ENCODE data around the gene XKR7. TPM values are rescaled to one million over a fixed set of nuclear protein-coding genes. Genes with fewer than 3 reads are reported as not detected.

Gene XKR7
- total RNA-seq, 2 experiments from 2014 or later: 0.02 TPM; not detected in 1

GRCh38 chr20:31937820-31938219 lies 30.1 kb upstream of the XKR7 start:
- POLR2A ChIA-PET: no interaction called here
- CTCF ChIA-PET: interaction anchor here (0.7 to 0.8 kb wide), 2 partner anchors 9 to 115 kb away, joined by 3 to 4 read pairs; no protein-coding TSS in a partner anchor

- ChIA-PET POLR2A (no interaction called here), CTCF (no interaction called here)
Measured at GRCh38 chr20:31939661-31940060, 28.3 kb upstream of the XKR7 start.

- CTCF ChIA-PET: no interaction called here
- POLR2A ChIA-PET: no interaction called here
Measured at GRCh38 chr20:31943052-31943471, 24.9 kb upstream of the XKR7 start.

GRCh38 chr20:31945319-31945718 lies 22.6 kb upstream of the XKR7 start:
- ChIA-PET POLR2A (no interaction called here), CTCF (interaction anchor here (0.6 kb wide), 1 partner anchor 78 kb away, joined by 6 read pairs; no protein-coding TSS in a partner anchor)

- ChIA-PET CTCF (interaction anchor here (0.6 to 1.7 kb wide), 2 partner anchors 8 to 79 kb away, joined by 4 to 6 read pairs; no protein-coding TSS in a partner anchor), POLR2A (no interaction called here)
Measured at GRCh38 chr20:31945785-31946184, 22.2 kb upstream of the XKR7 start.

- CTCF ChIA-PET: interaction anchor here (1.0 to 1.9 kb wide), 3 partner anchors 83 to 95 kb away, joined by 4 to 7 read pairs (median 5); no protein-coding TSS in a partner anchor
- POLR2A ChIA-PET: no interaction called here
Measured at GRCh38 chr20:31948008-31948407, 19.9 kb upstream of the XKR7 start.

GRCh38 chr20:31949877-31950646 lies 17.9 kb upstream of the XKR7 start:
- ChIA-PET POLR2A (no interaction called here), CTCF (interaction anchor here (1.0 to 4.9 kb wide), 3 partner anchors 81 to 159 kb away, joined by 3 to 35 read pairs (median 5); partner anchors contain the start of gene TM9SF4)

GRCh38 chr20:31951203-31951529 lies 16.8 kb upstream of the XKR7 start:
- CTCF ChIA-PET: interaction anchor here (0.6 to 4.9 kb wide), 8 partner anchors 15 to 338 kb away, joined by 3 to 35 read pairs (median 4); partner anchors contain the start of gene TM9SF4
- POLR2A ChIA-PET: interaction anchor here (1.0 kb wide), 1 partner anchor 71 kb away, joined by 3 read pairs; no protein-coding TSS in a partner anchor

- POLR2A ChIA-PET: interaction anchor here (0.6 to 1.0 kb wide), 3 partner anchors 17 to 90 kb away, joined by 3 read pairs; no protein-coding TSS in a partner anchor
- CTCF ChIA-PET: interaction anchor here (0.6 to 4.9 kb wide), 18 partner anchors 15 to 1435 kb away, joined by 3 to 35 read pairs (median 4); partner anchors contain the start of gene TM9SF4
Measured at GRCh38 chr20:31951530-31952453, 16.2 kb upstream of the XKR7 start, which contains the start of gene PDRG1. Gene PDRG1 (minus strand): TSS chr20:31952046. CDS start chr20:31951961, 85 bp downstream.

GRCh38 chr20:31953556-31954148 lies 14.3 kb upstream of the XKR7 start:
- POLR2A ChIA-PET: no interaction called here
- CTCF ChIA-PET: interaction anchor here (1.4 to 4.9 kb wide), 3 partner anchors 79 to 102 kb away, joined by 4 to 35 read pairs (median 5); no protein-coding TSS in a partner anchor

GRCh38 chr20:31954500-31954899 lies 13.5 kb upstream of the XKR7 start:
- CTCF ChIA-PET: interaction anchor here (1.0 to 4.9 kb wide), 3 partner anchors 12 to 103 kb away, joined by 3 to 35 read pairs (median 3); no protein-coding TSS in a partner anchor
- POLR2A ChIA-PET: no interaction called here

- CTCF ChIA-PET: interaction anchor here (0.8 to 1.1 kb wide), 3 partner anchors 96 to 110 kb away, joined by 3 to 4 read pairs (median 4); no protein-coding TSS in a partner anchor
- POLR2A ChIA-PET: no interaction called here
Measured at GRCh38 chr20:31956556-31957526, 11.1 kb upstream of the XKR7 start.

- CTCF ChIA-PET: no interaction called here
Measured at GRCh38 chr20:31962761-31963160, 5.2 kb upstream of the XKR7 start.

GRCh38 chr20:31963889-31964288 lies 4.1 kb upstream of the XKR7 start:
- POLR2A ChIA-PET: no interaction called here

More at GRCh38 chr20:31962761-31963160, 5.2 kb upstream of the XKR7 start:
- POLR2A ChIA-PET: no interaction called here

GRCh38 chr20:31966991-31967655 lies 828 bp upstream of the XKR7 start:
- POLR2A ChIA-PET: no interaction called here
- CTCF ChIA-PET: interaction anchor here (0.9 to 1.3 kb wide), 2 partner anchors 13 to 15 kb away, joined by 3 to 5 read pairs; partner anchors contain the start of gene PDRG1

More at GRCh38 chr20:31963889-31964288, 4.1 kb upstream of the XKR7 start:
- CTCF ChIA-PET: no interaction called here

- ChIA-PET CTCF (interaction anchor here (0.6 to 1.3 kb wide), 3 partner anchors 16 to 233 kb away, joined by 3 read pairs; partner anchors contain the start of gene PDRG1), POLR2A (interaction anchor here (0.9 kb wide), 1 partner anchor 16 kb away, joined by 3 read pairs; no protein-coding TSS in a partner anchor)
Measured at GRCh38 chr20:31968291-31969126, 558 bp downstream of the XKR7 start.
